GM12891 (cell line): ENCODE results near the gene APBB1IP.

Source experiments
- POLR2A ChIP-seq: IDR thresholded peaks from 2 replicates; pipeline ENCODE4 v1.6.1; 2011; ENCODE audit warnings: low read depth, low read length, control low read depth
- POLR2AphosphoS5 ChIP-seq: IDR thresholded peaks from 2 replicates; pipeline ENCODE4 v1.6.1; 2011; ENCODE audit warnings: low read depth, low read length, control low read depth

- TF ChIP-seq POLR2A (no peak), POLR2AphosphoS5 (no peak)
Observed at GRCh38 chr10:26485150-26485941, 47.2 kb downstream of the APBB1IP start.
